Stimulated activated naive B cell treated with anti-CD40 and anti-IgM and Interleukin-4, amounts not matched to agents 10 μg/mL and 1 μg/mL and 100 μg/mL, for 72 hours (primary cell): ENCODE measurements around the gene DTNB.
A peak's percentile ranks its signal among the peaks of the same experiment; 100 is the strongest.

Experiments used
- ATAC-seq, 2 donors: fragments of 150-1000 bp; cut with Tn5 transposase; replicated peaks; 2 replicates each; pipeline ENCODE4 v1.10.0; 2021; ENCODE audit warnings: moderate library complexity in 1 of 2
- DNase-seq: peaks from one replicate; pipeline ENCODE4 v3.0.0; 2021
- H3K27ac Mint-ChIP-seq: one replicate; pipeline ENCODE4 v1.8.0; 2022; ENCODE audit warnings: mild to moderate bottlenecking, mixed read lengths
- H3K27me3 Mint-ChIP-seq, 2 donors: one replicate each; pipeline ENCODE4 v1.8.0; 2022; ENCODE audit warnings: mixed read lengths in 2 of 2
- H3K36me3 Mint-ChIP-seq, 2 donors: one replicate each; pipeline ENCODE4 v1.8.0; 2022; ENCODE audit warnings: mixed read lengths in 2 of 2, mild to moderate bottlenecking in 1 of 2
- H3K4me1 Mint-ChIP-seq, 2 donors: one replicate each; pipeline ENCODE4 v1.8.0; 2022; ENCODE audit warnings: mixed read lengths in 2 of 2, mild to moderate bottlenecking in 1 of 2
- H3K4me3 Mint-ChIP-seq, 2 donors: one replicate each; pipeline ENCODE4 v1.8.0; 2022; ENCODE audit warnings: mild to moderate bottlenecking in 2 of 2, mixed read lengths in 2 of 2, moderate library complexity in 1 of 2
- H3K9me3 Mint-ChIP-seq, 2 donors: one replicate each; pipeline ENCODE4 v1.8.0; 2022; ENCODE audit warnings: mixed read lengths in 2 of 2, mild to moderate bottlenecking in 1 of 2

Gene DTNB

DNA sequence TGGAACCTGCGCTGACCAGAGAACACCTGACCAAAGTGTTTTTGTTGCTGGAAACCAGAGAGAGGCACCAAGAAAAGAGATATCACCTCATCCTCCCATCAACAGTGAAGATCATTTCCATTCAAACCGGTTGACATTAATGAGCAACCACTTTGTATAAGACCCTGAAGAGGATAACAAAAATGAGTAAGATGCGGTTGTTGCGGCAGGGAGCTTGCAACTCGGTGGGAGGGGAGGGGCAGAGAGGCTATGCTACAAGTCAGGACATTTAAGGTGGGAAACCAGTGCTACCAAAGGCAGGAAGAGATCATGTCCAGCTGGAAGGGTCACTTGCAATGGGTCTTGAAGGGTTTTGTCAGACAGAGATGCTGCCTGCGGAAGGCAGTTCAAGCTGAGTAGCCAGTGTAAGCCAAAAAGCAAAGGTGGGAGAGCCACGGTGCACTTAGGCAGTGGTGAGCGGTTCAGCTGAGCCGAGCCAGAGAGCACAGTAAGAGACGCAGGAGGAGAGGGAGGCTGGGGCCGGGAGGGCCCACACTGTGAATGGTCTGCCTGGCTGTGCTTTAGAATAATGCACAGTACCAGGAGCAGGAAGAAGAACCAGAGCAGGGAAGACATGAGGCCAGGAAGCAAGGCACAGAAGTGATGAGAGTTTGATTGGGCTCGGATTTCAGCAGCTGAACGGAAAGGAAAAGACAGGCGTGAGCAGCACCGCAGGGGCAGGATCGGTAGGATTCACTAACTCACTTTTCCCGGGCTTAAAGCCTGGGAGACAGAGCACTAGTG lies 24.4 kb upstream of the DTNB start:
- H3K4me1 Mint-ChIP-seq = peaks cover 0 to 2% of the 10 kb centered on the region in 2 donors
- no peaks in the 10 kb centered on the region for H3K9me3 Mint-ChIP-seq
- H3K27me3 Mint-ChIP-seq = no peaks in the 10 kb centered on the region
- no peak overlapping the region for H3K27ac Mint-ChIP-seq
- H3K36me3 Mint-ChIP-seq = no peaks in the 10 kb centered on the region
- H3K4me3 Mint-ChIP-seq = no peak overlapping the region
- no peak for ATAC-seq
- DNase-seq = no peak

DNA sequence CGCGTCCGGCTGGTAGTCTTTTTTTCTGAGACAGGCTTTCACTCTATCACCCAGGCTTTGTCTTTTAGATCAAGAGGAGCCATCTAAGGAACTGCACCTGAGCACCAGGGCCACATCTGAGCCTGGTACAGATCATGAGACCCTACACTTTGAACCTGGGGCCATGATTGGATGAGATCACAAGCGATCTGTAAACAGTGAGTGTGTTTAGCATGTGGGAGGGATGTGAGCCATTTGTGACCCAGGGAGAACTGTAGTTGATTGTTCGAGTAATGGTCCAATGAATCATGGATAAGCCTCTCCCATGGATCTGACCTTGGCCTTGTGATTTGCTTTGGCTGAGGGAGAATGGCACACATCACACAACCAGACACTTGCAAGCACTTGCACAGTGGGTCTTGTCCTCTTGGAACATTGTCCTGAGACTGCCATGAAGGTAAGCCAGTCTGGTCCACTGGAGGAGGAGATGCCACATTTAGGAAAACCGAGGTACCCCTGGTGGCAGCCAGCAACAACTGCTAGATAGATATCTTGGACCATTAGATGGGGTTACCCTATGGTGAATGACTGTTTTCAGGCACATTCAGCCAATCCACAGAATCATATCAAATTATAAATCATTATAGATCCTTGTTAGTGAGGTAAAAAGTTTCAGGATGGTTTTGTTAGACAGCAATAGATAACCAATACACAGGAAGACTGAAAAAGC lies 19.5 kb upstream of the DTNB start:
- H3K9me3 Mint-ChIP-seq = no peaks in the 10 kb centered on the region
- no peaks in the 10 kb centered on the region for H3K36me3 Mint-ChIP-seq
- DNase-seq (no peak), ATAC-seq (no peak)
- H3K4me1 Mint-ChIP-seq = no peaks in the 10 kb centered on the region
- no peak overlapping the region for H3K27ac Mint-ChIP-seq
- peaks cover 4 to 5% of the 10 kb centered on the region in 2 donors for H3K27me3 Mint-ChIP-seq
- H3K4me3 Mint-ChIP-seq = no peak overlapping the region

DNA sequence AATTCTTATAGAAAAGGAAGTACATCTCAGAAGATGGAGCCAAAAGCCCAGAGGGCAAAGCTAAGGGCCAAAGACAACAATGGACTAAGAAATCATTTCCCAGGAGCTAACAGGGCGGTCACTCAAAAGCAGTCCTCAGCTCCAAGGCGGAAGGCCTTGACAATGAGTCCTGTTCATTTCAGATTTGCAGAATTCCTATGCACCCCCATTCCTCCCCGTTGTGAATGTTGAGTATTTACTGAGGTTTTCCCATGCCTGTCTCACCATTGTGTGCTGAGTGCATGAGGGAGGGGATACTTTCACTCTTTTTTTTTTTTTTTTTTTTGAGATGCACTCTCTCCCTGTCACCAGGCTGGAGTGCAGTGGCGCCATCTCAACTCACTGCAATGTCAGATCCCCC lies 18.8 kb upstream of the DTNB start:
- no peaks in the 10 kb centered on the region for H3K4me1 Mint-ChIP-seq
- DNase-seq (no peak), ATAC-seq (no peak)
- H3K27me3 Mint-ChIP-seq = peaks cover 4 to 5% of the 10 kb centered on the region in 2 donors
- H3K36me3 Mint-ChIP-seq = no peaks in the 10 kb centered on the region
- no peak overlapping the region for H3K4me3 Mint-ChIP-seq
- no peaks in the 10 kb centered on the region for H3K9me3 Mint-ChIP-seq
- no peak overlapping the region for H3K27ac Mint-ChIP-seq

- no peak for ATAC-seq
- no peaks in the 10 kb centered on the region for H3K9me3 Mint-ChIP-seq
These were observed 16.7 kb upstream of the DTNB start for GRCh38 chr2:25690058-25690457.

GRCh38 chr2:25688236-25688635 lies 14.9 kb upstream of the DTNB start:
- Mint-ChIP-seq H3K27me3 (peaks cover 4 to 5% of the 10 kb centered on the region in 2 donors), H3K36me3 (no peaks in the 10 kb centered on the region), H3K9me3 (no peaks in the 10 kb centered on the region), H3K4me3 (no peak overlapping the region), H3K4me1 (peaks cover 0 to 2% of the 10 kb centered on the region in 2 donors), H3K27ac (no peak overlapping the region)
- ATAC-seq (no peak), DNase-seq (no peak)

More at GRCh38 chr2:25690058-25690457, 16.7 kb upstream of the DTNB start:
- no peaks in the 10 kb centered on the region for H3K36me3 Mint-ChIP-seq
- peaks cover 4 to 5% of the 10 kb centered on the region in 2 donors for H3K27me3 Mint-ChIP-seq
- no peaks in the 10 kb centered on the region for H3K4me1 Mint-ChIP-seq
- H3K4me3 Mint-ChIP-seq = no peak overlapping the region
- DNase-seq = no peak
- H3K27ac Mint-ChIP-seq = no peak overlapping the region

DNA sequence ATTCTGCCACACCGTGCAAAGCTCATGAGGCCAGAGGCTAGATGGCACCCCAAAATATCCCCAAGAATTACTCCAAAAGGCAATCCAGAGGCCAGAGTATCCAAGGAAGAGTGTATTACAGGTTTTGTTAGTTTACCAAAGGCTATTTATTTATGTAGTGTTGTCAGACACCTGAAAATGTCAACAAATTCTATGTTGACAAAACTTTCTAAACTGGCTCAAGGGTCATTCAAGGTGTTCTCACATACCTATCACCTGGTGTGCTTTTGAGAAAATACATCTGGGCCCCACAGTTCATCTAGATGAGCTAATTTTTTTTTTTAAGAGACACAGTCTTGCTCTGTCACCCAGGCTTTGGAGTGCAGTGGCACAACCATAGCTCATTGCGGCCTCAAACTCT lies 12.4 kb upstream of the DTNB start:
- H3K4me1 Mint-ChIP-seq = peaks cover 0 to 2% of the 10 kb centered on the region in 2 donors

GRCh38 chr2:25684577-25685473 lies 11.4 kb upstream of the DTNB start:
- DNase-seq (no peak), ATAC-seq (no peak)
- H3K9me3 Mint-ChIP-seq = no peaks in the 10 kb centered on the region
- H3K4me3 Mint-ChIP-seq = no peak overlapping the region
- no peaks in the 10 kb centered on the region for H3K27me3 Mint-ChIP-seq
- H3K4me1 Mint-ChIP-seq = peaks cover 0 to 2% of the 10 kb centered on the region in 2 donors
- no peak overlapping the region for H3K27ac Mint-ChIP-seq
- no peaks in the 10 kb centered on the region for H3K36me3 Mint-ChIP-seq

More for the DNA sequence above, 12.4 kb upstream of the DTNB start:
- ATAC-seq (no peak), DNase-seq (no peak)
- no peak overlapping the region for H3K27ac Mint-ChIP-seq
- H3K36me3 Mint-ChIP-seq = no peaks in the 10 kb centered on the region
- H3K4me3 Mint-ChIP-seq = no peak overlapping the region
- peaks cover 4 to 5% of the 10 kb centered on the region in 2 donors for H3K27me3 Mint-ChIP-seq
- no peaks in the 10 kb centered on the region for H3K9me3 Mint-ChIP-seq

DNA sequence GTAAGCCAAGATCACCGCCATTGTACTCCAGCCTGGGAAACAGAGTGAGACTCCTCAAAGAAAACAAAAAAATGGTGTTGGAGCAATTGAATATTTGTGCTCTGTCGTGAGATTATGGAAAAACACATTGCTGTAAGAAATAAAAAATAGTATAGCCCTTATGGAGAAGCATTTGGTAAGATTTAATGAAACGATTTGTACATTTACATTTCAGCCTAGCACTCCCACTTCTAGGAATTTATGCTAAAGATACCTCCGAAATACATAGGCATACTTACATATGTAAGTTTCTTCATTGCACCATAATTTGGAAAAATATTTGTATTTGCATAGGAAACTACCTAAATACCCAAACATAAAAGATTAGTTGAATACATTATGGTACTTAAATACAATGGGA lies 8.7 kb upstream of the DTNB start:
- Mint-ChIP-seq H3K27me3 (no peaks in the 10 kb centered on the region), H3K4me1 (peaks cover 0 to 2% of the 10 kb centered on the region in 2 donors), H3K4me3 (no peak overlapping the region), H3K27ac (no peak overlapping the region), H3K36me3 (no peaks in the 10 kb centered on the region), H3K9me3 (no peaks in the 10 kb centered on the region)
- no peak for ATAC-seq
- DNase-seq = no peak

DNA sequence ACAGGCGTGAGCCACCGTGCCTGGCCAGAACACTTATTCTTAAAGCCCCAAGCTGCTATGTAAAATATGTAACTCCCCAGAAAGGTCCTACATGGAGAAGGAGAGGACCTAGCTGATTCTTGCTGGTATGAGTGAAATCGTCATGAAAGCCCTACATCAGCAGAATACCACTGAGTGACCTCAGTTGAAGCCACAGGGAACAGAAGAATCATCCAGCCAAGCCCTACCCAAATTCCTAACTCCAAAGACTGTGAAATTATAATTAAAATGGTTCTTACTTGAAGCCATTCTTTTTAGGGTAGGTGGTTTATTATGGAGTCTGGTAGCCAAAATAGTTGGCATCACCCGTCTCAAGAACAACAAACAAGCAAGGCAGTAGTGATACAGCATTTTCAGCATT lies 4.5 kb upstream of the DTNB start:
- H3K4me1 Mint-ChIP-seq = peaks cover 10 to 14% of the 10 kb centered on the region in 2 donors
- DNase-seq (no peak), ATAC-seq (no peak)
- H3K27me3 Mint-ChIP-seq = peaks cover 0 to 4% of the 10 kb centered on the region in 2 donors
- H3K4me3 Mint-ChIP-seq = no peak overlapping the region
- H3K36me3 Mint-ChIP-seq = no peaks in the 10 kb centered on the region
- no peak overlapping the region for H3K27ac Mint-ChIP-seq
- no peaks in the 10 kb centered on the region for H3K9me3 Mint-ChIP-seq

GRCh38 chr2:25674077-25674362 lies 643 bp upstream of the DTNB start:
- no peak for DNase-seq
- ATAC-seq = no peak
- peaks cover 0 to 4% of the 10 kb centered on the region in 2 donors for H3K27me3 Mint-ChIP-seq
- no peaks in the 10 kb centered on the region for H3K9me3 Mint-ChIP-seq
- no peaks in the 10 kb centered on the region for H3K36me3 Mint-ChIP-seq
- peak overlapping the region; percentile 72 for H3K27ac Mint-ChIP-seq
- H3K4me1 Mint-ChIP-seq = peaks cover 16 to 26% of the 10 kb centered on the region in 2 donors
- peak overlapping the region; percentile 89 to 90 for H3K4me3 Mint-ChIP-seq

DNA sequence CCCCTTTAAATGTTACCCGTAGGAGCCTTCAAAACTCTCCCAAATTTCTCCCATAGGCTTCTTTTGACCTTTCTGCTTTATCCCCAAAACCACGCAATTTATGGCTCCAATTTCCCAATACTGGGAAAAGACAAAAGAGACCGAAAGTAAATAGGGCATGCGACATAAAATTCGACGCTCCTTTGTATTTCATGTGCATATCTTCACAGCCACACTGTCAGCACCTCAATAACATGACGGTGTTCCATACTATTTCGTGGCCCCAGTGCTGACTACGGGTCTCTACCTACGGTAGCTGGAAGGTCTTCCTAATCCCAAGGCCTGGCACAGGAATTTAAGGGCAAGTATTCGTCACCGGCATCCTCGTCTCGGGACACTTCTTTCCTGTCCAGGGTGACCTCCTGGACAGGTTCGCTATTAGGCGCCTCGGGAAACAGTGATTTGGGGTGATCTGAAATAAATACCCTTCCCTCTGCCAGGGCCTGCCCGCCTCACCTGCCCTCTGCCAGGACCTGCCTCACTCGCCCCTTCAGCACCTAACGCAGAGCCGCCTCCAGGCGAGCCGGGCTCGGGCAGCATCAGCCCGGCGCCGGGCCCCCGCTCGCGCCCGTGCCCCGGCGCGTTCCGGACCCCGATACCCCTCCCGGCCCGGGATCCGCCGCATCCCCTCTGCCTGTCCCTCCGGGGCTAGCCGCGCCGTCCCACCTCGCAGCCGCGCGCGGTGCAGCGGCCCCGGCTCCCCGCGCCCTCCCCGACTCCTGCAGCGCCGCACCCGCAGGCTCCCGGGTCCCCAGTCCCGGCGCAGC lies 680 bp downstream of the DTNB start:
- Mint-ChIP-seq H3K9me3 (no peaks in the 10 kb centered on the region), H3K27me3 (peaks cover 0 to 4% of the 10 kb centered on the region in 2 donors), H3K4me1 (peaks cover 16 to 26% of the 10 kb centered on the region in 2 donors), H3K27ac (no peak overlapping the region), H3K36me3 (no peaks in the 10 kb centered on the region), H3K4me3 (peak overlapping the region; percentile 82)
- peak; percentile 51 for DNase-seq
- ATAC-seq = peak; percentile 81 to 83

GRCh38 chr2:25671622-25672021 lies 1.8 kb downstream of the DTNB start:
- Mint-ChIP-seq H3K27ac (no peak overlapping the region), H3K27me3 (peaks cover 0 to 2% of the 10 kb centered on the region in 2 donors), H3K4me3 (peak overlapping the region; percentile 28 to 49), H3K4me1 (peaks cover 16 to 26% of the 10 kb centered on the region in 2 donors), H3K9me3 (no peaks in the 10 kb centered on the region), H3K36me3 (no peaks in the 10 kb centered on the region)
- ATAC-seq (no peak), DNase-seq (no peak)

DNA sequence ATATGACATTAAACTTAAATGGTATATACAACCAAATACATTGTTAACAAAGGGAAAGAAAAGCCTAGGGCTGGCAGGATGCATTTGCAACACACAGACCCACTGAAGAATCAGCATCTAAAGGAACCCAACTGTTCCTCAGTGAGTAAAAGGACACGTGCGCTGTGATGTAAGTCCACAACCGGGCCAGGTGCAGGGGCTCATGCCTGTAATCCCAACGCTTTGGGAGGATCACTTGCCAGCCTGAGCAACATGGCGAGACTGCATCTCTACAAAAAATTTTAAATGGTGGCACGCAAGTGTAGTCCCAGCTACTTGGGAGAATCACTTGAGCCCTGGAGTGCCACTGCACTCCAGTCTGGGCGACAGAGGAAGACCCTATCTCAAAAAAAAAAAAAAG lies 3.9 kb downstream of the DTNB start:
- Mint-ChIP-seq H3K9me3 (no peaks in the 10 kb centered on the region), H3K36me3 (no peaks in the 10 kb centered on the region), H3K4me3 (no peak overlapping the region), H3K27ac (no peak overlapping the region), H3K4me1 (peaks cover 13 to 23% of the 10 kb centered on the region in 2 donors), H3K27me3 (no peaks in the 10 kb centered on the region)
- ATAC-seq (no peak), DNase-seq (no peak)

DNA sequence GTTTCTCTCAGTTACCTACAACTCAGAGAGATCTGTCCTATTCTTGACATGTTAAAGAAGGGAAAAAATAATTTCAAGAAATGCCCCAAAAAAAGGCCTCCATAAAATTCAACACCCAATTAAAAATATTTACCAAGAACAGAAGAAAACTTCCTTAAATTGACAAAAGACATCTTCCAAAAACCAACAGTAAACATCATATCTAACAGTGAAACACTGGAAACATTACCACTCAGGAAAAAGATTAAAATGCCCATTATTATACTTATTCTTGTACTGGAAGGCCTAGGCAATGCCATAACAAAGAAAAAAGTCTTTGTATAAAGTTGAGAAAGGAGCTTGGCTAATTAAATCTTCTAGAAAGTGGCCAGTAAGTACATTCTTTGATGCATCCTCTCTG lies 7.2 kb downstream of the DTNB start:
- Mint-ChIP-seq H3K27me3 (no peaks in the 10 kb centered on the region), H3K4me3 (no peak overlapping the region), H3K9me3 (no peaks in the 10 kb centered on the region), H3K27ac (no peak overlapping the region), H3K36me3 (no peaks in the 10 kb centered on the region), H3K4me1 (peaks cover 6 to 10% of the 10 kb centered on the region in 2 donors)
- no peak for ATAC-seq
- no peak for DNase-seq
